ENCODE data around the gene TRMT112.

TRMT112 gene

GRCh38 chr11:64317325-64317960 is at the start of gene TRMT112:
TRMT112 (minus strand) TSS chr11:64317559; CDS start chr11:64317526, 33 bp downstream.
- DNase-seq, result peak; percentile 99

- no peak for DNase-seq
Observed at GRCh38 chr11:64366751-64367150, 49.4 kb upstream of the TRMT112 start.

- DNase-seq, result no peak
Observed at GRCh38 chr11:64364911-64365310, 47.6 kb upstream of the TRMT112 start.

- DNase-seq, result no peak
Observed at GRCh38 chr11:64364435-64364834, 47.1 kb upstream of the TRMT112 start.

GRCh38 chr11:64362339-64362738 is 45.0 kb upstream of the TRMT112 start:
- no peak for DNase-seq

- DNase-seq, result no peak
Observed at GRCh38 chr11:64361659-64362058, 44.3 kb upstream of the TRMT112 start.

GRCh38 chr11:64360448-64360921 is 43.1 kb upstream of the TRMT112 start:
- DNase-seq, result no peak

- DNase-seq, result peak; percentile 88
Observed at GRCh38 chr11:64359712-64360445, 42.5 kb upstream of the TRMT112 start.

GRCh38 chr11:64358907-64359711 is 41.8 kb upstream of the TRMT112 start, which contains the start of gene RPS6KA4:
RPS6KA4 (plus strand) TSS chr11:64359162; CDS start chr11:64359236, 74 bp downstream.
- peak; percentile 88 for DNase-seq

GRCh38 chr11:64358536-64358906 is 41.2 kb upstream of the TRMT112 start:
- DNase-seq, result no peak

GRCh38 chr11:64357904-64358535 is 40.7 kb upstream of the TRMT112 start:
- no peak for DNase-seq

GRCh38 chr11:64357446-64357845 is 40.1 kb upstream of the TRMT112 start:
- no peak for DNase-seq

GRCh38 chr11:64356498-64357411 is 39.4 kb upstream of the TRMT112 start:
- peak; percentile 43 for DNase-seq

GRCh38 chr11:64355078-64355940 is 38.0 kb upstream of the TRMT112 start:
- peak; percentile 61 for DNase-seq

GRCh38 chr11:64353715-64354506 is 36.6 kb upstream of the TRMT112 start:
- no peak for DNase-seq

GRCh38 chr11:64352995-64353714 is 35.8 kb upstream of the TRMT112 start:
- no peak for DNase-seq

- DNase-seq, result no peak
Observed at GRCh38 chr11:64352099-64352994, 35.0 kb upstream of the TRMT112 start.

- DNase-seq, result no peak
Observed at GRCh38 chr11:64351136-64351631, 33.8 kb upstream of the TRMT112 start.
